Left hindlimb (tissue), 1 donor: Measurements from ENCODE around the gene SLC10A1.
"Not testable (repeated sequence)": the region's sequence is repeated elsewhere in the genome, so short reads cannot be mapped to it uniquely, and the experiment has no call there.

Experiments
- DNase-seq: peaks from one replicate; pipeline ENCODE4 v3.0.0-alpha.2; 2018

SLC10A1 gene

GRCh38 chr14:69768873-69769272 is 28.2 kb downstream of the SLC10A1 start:
- DNase-seq: no peak

GRCh38 chr14:69767369-69767999 is 29.6 kb downstream of the SLC10A1 start:
- peak; percentile 97 for DNase-seq

- DNase-seq: peak; percentile 98
These were observed 30.1 kb downstream of the SLC10A1 start, which contains the start of gene SRSF5 for GRCh38 chr14:69766984-69767368. Gene SRSF5, plus strand, starts transcription at chr14:69767142. Its CDS starts 1,015 bp downstream, at chr14:69768157.

- DNase-seq: no peak
These were observed 33.1 kb downstream of the SLC10A1 start for GRCh38 chr14:69763761-69764510.

- no peak for DNase-seq
These were observed 36.2 kb downstream of the SLC10A1 start for GRCh38 chr14:69760810-69761209.

- no peak for DNase-seq
These were observed 40.7 kb downstream of the SLC10A1 start for GRCh38 chr14:69756298-69756697.

- DNase-seq: no peak
These were observed 41.3 kb downstream of the SLC10A1 start for GRCh38 chr14:69755784-69756183.

- no peak for DNase-seq
These were observed 41.7 kb downstream of the SLC10A1 start for GRCh38 chr14:69755296-69755695.

- DNase-seq: no peak
These were observed 42.6 kb downstream of the SLC10A1 start for GRCh38 chr14:69754487-69754886.

GRCh38 chr14:69753860-69754259 is 43.2 kb downstream of the SLC10A1 start:
- DNase-seq: no peak

- DNase-seq: no peak
These were observed 44.3 kb downstream of the SLC10A1 start for GRCh38 chr14:69752773-69753172.

GRCh38 chr14:69750495-69750894 is 46.5 kb downstream of the SLC10A1 start:
- no peak for DNase-seq

GRCh38 chr14:69749956-69750355 is 47.1 kb downstream of the SLC10A1 start:
- DNase-seq: no peak

- DNase-seq: no peak
These were observed 56.0 kb downstream of the SLC10A1 start for GRCh38 chr14:69741055-69741454.

GRCh38 chr14:69736405-69736804 is 60.6 kb downstream of the SLC10A1 start:
- not testable (repeated sequence) for DNase-seq

GRCh38 chr14:69731919-69732598 is 65.0 kb downstream of the SLC10A1 start:
- not testable (repeated sequence) for DNase-seq

GRCh38 chr14:69727860-69728259 is 69.2 kb downstream of the SLC10A1 start:
- no peak for DNase-seq

GRCh38 chr14:69726761-69727511 is 70.1 kb downstream of the SLC10A1 start:
- peak; percentile 87 for DNase-seq
